Lower lobe of right lung (tissue), 2 donors: Measurements from ENCODE around the gene EIPR1. TPM values are rescaled to one million over a fixed set of nuclear protein-coding genes. Genes with fewer than 3 reads are reported as not detected.

ENCODE experiments used
- ATAC-seq, 2 donors: fragments of 200-7000 bp; cut with Tn5 transposase; one replicate each; pipeline ENCODE4 v1.9.1; 2020 to 2022; ENCODE audit warnings: mild to moderate bottlenecking in 2 of 2, moderate library complexity in 2 of 2
- DNase-seq: peaks from one replicate; pipeline ENCODE4 v3.0.0-alpha.2; 2020
- H3K27ac ChIP-seq: fragments of 200-600 bp; one replicate; pipeline ENCODE4 v1.8.0; 2022
- H3K27me3 ChIP-seq: fragments of 200-600 bp; one replicate; pipeline ENCODE4 v1.8.0; 2022; ENCODE audit warnings: low read depth
- H3K36me3 ChIP-seq: fragments of 200-600 bp; one replicate; pipeline ENCODE4 v1.8.0; 2022; ENCODE audit warnings: mild to moderate bottlenecking
- H3K4me1 ChIP-seq: fragments of 200-600 bp; one replicate; pipeline ENCODE4 v1.8.0; 2022
- H3K4me3 ChIP-seq: fragments of 200-600 bp; one replicate; pipeline ENCODE4 v1.8.0; 2022; ENCODE audit warnings: mild to moderate bottlenecking
- H3K9me3 ChIP-seq: fragments of 200-600 bp; one replicate; pipeline ENCODE4 v1.8.0; 2022
- intact Hi-C: fragments of 100-400 bp; cut with DNase I; formaldehyde crosslinking; loops from one replicate; pipeline ENCODE4 v1.11.0; 2022
- total RNA-seq: library from RNA; stranded (reverse); fragmentation: NEBNext Ultra II Directional; extraction: Animal tissue kit (Norgen Biotek cat#: 25700); gene quantifications from one replicate; pipeline ENCODE4 v1.2.1, GENCODE V29; 2021
- TF ChIP-seq, protein P1 (sequence below): fragments of 200-600 bp; IDR thresholded peaks from one replicate; pipeline ENCODE4 v1.8.0; 2022; ENCODE audit warnings: antibody characterized with exemption, mild to moderate bottlenecking
- donor health status: DM: no; HTN: yes; CAD: no; lungs with severe emphysema.

The EIPR1 gene
- total RNA-seq, 1 donor from 2014 or later, result 14.9 TPM

DNA sequence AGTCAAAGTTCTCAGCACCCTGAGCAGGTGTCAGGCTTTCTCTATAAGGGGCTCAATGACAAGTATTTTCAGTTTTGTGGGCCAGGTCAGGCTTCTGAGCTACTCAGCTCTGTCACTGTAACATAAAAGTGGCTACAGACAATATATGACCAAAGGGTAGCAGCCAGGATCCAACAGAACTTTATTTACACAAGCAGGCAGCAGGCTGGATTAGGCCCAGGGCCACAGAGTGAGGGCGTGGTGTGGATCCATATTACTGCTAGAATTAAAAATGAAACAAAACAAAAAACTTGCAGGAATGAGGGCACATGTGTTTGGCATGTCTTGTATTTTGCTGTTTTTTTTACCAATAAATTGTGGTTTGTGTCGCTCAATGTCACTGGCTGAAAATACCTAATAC is 143.7 kb downstream of the EIPR1 start:
- Histone ChIP-seq H3K27ac (no peak overlapping the region), H3K4me3 (no peak overlapping the region), H3K9me3 (no peaks in the 10 kb centered on the region), H3K4me1 (no peaks in the 10 kb centered on the region), H3K27me3 (no peaks in the 10 kb centered on the region), H3K36me3 (no peaks in the 10 kb centered on the region)
- TF ChIP-seq, protein P1, sequence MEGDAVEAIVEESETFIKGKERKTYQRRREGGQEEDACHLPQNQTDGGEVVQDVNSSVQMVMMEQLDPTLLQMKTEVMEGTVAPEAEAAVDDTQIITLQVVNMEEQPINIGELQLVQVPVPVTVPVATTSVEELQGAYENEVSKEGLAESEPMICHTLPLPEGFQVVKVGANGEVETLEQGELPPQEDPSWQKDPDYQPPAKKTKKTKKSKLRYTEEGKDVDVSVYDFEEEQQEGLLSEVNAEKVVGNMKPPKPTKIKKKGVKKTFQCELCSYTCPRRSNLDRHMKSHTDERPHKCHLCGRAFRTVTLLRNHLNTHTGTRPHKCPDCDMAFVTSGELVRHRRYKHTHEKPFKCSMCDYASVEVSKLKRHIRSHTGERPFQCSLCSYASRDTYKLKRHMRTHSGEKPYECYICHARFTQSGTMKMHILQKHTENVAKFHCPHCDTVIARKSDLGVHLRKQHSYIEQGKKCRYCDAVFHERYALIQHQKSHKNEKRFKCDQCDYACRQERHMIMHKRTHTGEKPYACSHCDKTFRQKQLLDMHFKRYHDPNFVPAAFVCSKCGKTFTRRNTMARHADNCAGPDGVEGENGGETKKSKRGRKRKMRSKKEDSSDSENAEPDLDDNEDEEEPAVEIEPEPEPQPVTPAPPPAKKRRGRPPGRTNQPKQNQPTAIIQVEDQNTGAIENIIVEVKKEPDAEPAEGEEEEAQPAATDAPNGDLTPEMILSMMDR, result no peak
- intact Hi-C loops, result no loop called here
- DNase-seq (no peak), ATAC-seq (no peak)

DNA sequence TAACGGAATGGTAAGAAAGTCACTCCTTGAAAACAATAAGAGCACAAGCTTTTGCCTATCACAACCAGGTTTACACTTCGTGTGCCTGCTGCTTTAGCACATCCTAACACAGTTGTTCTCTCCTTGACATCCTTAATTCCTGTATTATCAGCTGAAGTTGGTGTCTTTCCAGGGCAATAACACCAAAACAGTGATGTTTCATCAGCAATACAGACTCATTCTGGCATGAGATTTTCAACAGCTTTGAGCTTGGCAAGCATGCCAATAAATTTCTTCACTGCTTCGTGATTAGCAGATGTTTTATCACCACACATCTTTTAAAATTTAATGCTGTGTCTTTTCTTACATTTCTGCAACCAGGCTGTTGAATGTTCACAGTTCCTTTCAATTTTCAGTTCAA is 148.4 kb downstream of the EIPR1 start:
- no peak for ATAC-seq
- TF ChIP-seq, protein P1, result no peak
- intact Hi-C loops, result no loop called here
- Histone ChIP-seq H3K27me3 (no peaks in the 10 kb centered on the region), H3K9me3 (no peaks in the 10 kb centered on the region), H3K27ac (no peak overlapping the region), H3K4me1 (no peaks in the 10 kb centered on the region), H3K36me3 (no peaks in the 10 kb centered on the region), H3K4me3 (no peak overlapping the region)
- DNase-seq, result no peak

DNA sequence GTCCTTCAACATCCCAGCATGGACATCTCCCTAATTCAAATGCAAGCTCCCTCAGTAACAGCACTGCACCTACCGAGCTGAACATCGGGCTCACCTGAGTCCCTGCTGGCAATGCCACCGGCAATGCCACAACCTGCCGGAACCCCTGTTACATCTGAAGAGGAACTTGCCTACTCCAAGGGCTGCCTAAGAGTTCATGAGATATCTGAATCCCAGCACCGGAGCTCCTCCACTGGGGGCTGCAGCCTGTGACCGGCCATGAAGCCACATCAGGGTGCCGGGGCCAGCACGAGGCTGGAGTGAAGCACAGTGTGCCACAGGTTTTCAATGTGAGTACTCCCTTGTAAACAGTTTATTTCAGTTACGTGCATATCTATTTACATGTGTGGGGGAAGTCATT is 152.9 kb downstream of the EIPR1 start:
- ATAC-seq (no peak), DNase-seq (no peak)
- Histone ChIP-seq H3K36me3 (no peaks in the 10 kb centered on the region), H3K9me3 (no peaks in the 10 kb centered on the region), H3K4me3 (no peak overlapping the region), H3K27ac (no peak overlapping the region), H3K27me3 (no peaks in the 10 kb centered on the region), H3K4me1 (no peaks in the 10 kb centered on the region)
- TF ChIP-seq, protein P1, result no peak
- intact Hi-C loops, result no loop called here

DNA sequence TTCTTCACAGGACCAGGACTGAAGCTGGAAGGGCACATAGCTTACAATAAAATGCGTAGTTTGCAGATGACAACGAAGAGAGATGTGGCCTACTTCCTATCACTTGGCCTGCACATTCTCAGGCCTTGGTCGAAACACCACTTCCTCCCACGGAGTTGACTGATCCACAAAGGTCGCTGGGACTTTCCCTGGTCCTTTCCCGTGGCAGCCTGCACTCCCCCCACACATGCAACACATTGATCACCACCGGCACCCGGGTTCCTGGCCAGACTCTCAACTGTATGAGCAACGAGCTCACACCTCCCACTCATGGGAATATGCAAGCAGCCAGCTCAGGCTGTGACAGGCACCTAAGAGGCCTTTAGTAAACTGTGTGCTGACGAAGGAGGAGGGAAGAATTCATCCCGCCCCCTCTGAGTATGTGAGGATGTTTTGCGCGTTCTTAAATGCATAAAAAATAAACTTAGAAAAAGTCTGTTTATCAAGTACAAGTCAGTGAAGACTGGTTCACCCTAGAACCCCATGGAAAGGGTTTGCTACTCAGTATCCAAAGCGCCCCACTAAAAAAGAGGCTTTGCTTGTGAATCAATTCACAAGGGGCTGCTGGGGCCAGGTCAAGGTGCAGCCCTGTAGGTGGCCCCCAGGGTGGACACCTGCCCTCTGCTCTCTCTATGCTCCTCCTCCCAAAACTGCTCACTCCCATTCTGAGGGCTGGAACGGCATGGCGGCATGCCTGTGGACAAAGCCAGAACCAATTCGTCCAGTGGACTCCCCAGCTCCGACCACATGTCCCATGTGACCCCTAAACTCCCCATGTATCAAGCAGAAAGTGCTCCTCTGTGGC is 154.3 kb downstream of the EIPR1 start:
- Histone ChIP-seq H3K9me3 (no peaks in the 10 kb centered on the region), H3K4me1 (no peaks in the 10 kb centered on the region), H3K4me3 (no peak overlapping the region), H3K27me3 (no peaks in the 10 kb centered on the region), H3K36me3 (no peaks in the 10 kb centered on the region), H3K27ac (no peak overlapping the region)
- DNase-seq, result no peak
- peak in 1 of 2 donors; percentile 13 for ATAC-seq
- TF ChIP-seq, protein P1, result no peak
- intact Hi-C loops, result no loop called here

GRCh38 chr2:3222636-3223035 is 155.0 kb downstream of the EIPR1 start:
- Histone ChIP-seq H3K36me3 (no peaks in the 10 kb centered on the region), H3K4me3 (no peak overlapping the region), H3K9me3 (no peaks in the 10 kb centered on the region), H3K4me1 (no peaks in the 10 kb centered on the region), H3K27ac (no peak overlapping the region), H3K27me3 (no peaks in the 10 kb centered on the region)
- ATAC-seq (no peak), DNase-seq (no peak)
- intact Hi-C loops, result no loop called here
- TF ChIP-seq, protein P1, result no peak
